Fibroblast of skin of left quadriceps (primary cell): ENCODE measurements around the gene CLCN7.
"Not testable (repeated sequence)": the region's sequence is repeated elsewhere in the genome, so short reads cannot be mapped to it uniquely, and the experiment has no call there.

ENCODE experiments used
- DNase-seq, 2 experiments: peaks; one replicate each; pipeline ENCODE4 v3.0.0-alpha.2; 2013; ENCODE audit warnings: low read depth in 2 of 2

The CLCN7 gene

DNA sequence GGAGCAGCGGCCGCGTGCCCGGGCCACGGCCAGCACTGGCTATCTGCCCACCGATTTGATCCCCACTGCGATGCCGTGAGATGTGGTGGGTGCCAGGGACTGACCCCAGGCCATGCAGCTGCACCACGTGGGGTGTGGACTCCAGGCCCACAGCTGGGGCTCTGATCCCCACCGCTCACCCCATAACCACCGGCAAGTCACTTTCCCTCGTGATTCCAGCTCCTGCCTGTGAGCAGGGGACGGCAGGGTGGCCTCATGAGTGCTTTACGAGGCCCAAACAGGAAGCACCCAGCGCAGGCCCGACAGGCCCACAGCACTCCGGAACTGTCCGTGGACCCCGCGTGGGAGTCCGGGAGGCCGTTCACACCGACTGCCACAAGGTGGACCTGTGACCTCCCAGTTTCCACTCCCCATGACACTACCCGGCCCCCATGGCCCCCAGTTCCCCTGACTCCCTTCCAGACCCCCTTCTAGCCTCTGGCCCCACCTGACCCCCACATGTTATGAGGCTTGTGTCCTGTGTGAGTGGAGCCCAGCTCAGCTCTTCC lies 13.3 kb upstream of the CLCN7 start:
- DNase-seq = no peak

DNA sequence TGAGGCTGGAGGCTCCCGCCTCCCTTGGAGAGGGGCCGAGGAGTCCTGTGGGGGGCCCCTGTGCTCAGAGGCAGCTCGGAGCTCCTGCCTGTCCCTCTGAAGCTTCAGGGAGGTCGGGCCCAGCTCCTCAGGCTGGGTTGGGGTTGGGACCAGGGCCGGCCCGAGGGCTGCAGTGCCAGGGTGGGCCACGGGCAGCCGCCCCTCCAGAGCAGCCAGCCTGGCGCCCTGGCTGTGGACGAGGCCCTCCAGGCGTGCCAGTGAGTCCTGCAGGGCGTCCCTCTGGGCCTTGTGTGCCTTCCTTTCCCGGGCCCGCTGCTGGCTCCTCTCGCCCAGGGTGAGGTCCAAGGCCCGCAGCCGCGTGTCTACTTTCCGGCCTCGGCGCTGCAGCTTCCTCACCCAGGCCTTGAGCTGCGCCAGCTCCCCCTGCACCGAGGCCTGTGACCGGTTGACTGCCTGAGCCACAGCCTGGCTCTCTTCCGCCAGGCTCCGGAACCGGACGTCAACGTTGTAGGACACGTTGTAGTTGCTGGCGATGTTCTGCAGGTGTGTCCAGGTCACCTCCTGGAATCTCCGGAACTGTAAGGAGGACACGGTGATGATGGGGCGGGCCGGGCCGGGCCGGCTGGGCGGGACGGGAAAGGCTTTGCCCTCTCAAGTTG lies 12.7 kb upstream of the CLCN7 start:
- no peak for DNase-seq

DNA sequence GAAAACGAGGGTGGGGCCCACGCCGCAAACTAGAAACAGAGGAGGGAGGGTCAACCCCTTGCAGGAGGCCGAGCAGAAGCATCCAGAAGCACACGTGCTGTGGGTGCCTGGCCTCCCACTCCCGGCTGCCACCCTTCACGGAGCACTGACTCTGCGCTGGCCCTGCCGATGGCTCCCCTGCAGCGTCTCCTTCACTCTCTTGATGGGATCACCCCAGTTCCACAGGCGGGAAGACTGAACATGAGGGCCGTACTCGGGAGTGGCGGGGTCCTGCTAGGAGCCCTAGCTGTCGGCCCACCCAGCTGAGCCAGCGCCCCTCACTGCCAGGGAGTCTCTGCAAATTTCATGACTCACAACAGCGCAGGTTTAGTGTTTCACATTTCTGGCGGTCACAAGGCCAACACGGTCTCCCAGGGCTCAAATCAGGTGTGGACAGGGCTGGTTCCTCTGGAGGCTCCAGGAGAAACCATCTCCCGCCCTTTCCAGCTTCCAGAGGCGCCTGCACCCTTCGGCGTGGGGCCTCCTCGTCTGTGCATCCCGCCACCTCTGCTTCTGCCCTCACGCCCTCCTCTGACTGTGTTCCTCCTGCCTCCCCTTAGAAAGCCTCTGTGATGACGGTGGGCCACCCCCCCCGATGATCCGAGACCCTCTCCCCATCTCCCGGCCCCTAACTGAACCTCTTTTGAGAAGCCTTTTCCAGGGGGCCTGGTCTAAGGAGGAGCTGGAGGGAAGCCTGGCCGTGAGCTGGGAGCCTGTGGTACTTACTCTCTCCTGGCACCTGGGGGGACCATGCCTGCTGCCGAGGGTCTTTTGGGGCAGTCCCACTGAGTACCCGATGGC lies 11.9 kb upstream of the CLCN7 start:
- no peak for DNase-seq

DNA sequence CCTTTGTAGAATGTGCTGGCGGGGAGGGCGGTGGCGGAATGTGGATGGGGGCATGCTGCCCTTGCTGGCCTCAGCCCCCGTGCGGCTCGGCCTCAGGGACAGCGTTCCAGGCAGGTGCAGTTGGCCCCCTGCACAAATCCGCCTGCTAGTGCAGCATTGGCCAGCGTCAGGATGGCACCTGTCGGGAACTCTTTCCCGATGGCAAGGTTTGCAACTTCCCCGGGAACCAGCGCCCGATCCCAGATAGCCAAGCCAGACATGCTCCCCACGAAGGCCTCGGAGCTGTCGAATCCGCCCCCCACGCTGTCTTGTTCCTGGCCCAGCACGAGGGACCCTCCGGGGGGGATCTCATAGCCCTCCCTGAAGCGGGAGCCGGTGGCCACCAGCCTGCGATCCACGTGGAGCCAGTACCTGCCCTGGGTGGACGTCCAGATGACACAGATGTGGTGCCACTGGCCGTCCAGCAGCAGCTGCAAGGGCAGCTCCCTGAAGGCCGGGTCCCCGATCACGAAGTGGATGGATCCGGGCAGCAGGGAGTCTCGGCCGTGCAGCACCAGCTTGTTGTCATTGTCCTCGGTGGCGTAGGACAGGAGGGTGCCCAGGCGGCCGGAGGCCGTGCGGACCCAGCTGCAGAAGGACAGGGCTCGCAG lies 11.1 kb upstream of the CLCN7 start:
- DNase-seq = no peak

DNA sequence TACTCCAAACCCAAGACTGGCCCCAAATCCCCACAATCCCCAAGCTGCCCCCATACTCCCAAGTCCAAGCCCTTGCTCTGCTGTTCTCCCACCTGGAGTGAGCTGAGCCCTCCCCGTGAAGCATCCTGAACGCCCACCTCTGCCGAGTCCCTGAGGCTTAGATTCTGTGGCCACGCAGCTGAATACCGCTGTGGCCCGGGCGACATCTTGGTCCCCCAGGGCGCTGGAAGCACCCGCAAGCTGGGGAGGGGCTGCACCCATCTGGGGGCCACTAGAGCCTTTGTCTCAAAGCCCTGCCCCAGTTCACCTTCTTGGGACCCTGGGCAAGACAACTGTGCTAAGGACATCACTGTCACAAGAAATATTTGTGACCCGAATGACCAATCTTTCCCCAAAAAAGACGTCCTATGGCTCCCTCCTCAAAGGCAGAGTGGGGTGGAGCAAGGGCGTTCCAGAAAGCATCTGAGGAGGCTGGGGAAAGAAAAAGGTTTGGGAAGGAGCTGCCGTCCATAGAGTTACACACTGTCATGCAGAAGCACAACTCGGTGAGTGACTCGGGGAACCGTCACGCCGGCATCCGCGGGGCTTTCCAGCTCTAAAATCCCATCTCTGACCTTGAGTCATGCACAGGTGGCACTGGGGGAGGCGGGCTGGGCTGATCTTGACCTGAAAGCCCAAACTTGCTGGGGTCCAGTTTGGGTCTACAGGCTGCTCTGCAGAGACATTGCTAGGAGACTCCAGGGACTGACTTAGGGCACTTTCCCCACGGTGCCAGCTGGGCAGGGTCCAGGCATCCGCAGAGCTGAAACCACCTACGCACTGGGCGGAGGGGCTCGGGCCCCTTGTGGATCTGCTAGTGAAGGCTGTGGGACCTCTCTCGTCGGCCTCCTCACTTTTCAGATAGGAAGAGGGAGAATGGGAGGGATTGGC lies 7.3 kb upstream of the CLCN7 start:
- no peak for DNase-seq

DNA sequence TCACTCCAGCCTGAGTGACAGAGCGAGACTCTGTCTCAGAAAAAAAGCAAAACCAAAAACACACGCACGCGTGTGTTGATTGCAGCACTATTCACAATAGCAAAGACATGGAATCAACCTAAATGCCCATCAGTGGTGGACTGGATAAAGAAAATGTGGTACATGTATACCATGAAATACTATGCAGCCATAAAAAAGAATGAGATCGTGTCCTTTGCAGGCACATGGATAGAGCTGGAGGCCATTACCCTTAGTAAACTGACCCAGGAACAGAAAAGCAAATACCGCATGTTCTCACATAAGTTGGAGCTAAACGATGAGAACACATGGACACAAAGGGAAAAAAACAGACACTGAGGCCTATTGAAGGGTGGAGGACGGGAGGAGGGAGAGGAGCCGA lies 4.1 kb upstream of the CLCN7 start:
- not testable (repeated sequence) for DNase-seq

DNA sequence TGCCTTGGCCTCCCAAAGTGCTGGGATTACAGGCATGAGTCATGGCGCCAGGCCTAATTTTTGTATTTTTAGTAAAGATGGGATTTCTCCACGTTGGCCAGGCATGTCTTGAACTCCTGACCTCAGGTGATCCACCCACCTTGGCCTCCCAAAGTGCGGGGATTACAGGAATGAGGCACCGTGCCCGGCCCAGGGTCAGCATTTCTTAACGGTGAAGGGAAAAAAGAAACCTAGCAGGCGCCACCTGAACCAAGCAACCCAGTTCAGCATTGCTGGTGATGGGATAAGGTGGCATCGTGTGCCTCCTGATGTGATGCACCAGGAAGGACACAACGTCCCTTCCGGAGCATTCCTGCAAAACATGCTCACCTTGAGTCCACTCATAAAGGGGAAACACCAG lies 2.2 kb upstream of the CLCN7 start:
- no peak for DNase-seq

DNA sequence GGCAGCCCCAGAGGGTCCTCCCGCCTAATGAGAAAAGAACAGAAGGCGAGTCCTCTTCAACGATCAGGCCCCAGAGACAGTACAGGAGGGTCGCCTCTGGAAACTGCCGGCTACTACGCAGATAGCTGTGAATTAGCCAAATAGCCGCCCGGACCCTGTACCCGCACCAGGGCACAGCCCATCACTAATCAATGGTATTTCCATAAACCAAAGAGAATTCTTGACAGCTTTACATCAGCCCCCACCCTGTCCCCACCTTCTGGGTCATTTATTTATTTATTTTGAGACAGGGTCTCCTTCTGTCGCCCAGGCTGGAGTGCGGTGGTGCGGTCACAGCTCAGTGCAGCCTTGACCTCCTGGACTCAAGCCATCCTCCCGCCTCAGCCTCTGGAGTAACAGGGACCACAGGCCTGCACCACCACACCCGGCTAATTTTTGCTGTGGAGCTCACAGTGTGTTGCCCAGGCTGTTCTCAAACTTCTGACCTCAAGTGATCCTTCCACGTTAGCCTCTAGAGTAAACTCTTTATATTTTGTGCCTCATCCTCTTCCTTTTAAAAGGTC lies 805 bp upstream of the CLCN7 start:
- no peak for DNase-seq

DNA sequence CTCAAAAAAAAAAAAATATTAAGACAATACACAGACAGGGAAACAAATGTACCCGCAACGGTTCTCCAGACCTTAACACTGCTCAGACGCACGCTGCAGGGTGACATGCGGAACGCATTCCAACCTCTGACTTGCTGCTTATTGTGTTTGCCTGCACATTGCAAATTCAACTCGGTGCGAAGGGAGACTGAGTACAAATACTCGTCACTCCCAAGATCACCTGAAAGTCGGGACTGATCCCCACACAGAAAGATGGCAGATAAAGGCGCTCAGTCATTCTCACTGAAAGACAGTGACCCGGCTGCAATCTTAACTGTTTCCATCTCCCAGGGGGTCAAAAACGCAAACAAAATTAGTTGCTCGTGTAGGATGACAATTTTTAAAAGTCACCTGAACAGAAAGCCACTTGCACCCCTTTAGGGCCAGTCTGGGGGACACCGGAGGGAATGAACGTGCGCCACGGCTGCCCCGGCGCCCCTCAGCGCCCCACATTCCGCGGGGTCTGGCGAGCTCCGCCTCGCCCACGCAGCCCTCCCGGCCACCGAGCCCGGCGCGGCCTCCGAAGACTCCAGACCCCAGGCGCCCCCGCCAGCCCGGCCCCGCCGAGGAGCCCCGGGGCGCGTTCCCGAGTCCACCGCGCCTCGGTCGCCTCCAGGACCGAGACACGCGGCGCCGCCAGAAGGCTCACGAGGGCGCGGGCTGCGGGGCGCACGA lies 589 bp downstream of the CLCN7 start:
- DNase-seq = no peak

DNA sequence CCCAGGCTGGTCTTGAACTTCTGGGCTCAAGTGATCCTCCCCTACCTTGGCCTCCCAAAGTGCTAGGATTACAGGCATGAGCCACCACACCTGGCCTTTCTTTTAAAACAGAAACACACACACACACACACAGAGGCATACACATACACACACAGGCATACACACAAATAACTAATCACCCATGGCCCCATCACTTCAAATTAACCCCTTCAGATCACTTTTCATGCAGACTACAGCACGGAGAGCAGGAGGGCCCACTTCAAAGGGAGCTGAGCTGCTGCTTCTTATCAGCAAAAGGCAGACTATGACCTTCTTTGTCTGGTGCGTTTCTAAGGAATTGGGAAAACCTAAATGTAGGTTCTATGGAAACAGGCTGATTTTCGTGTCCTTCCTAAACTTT lies 1.9 kb downstream of the CLCN7 start:
- DNase-seq = no peak

DNA sequence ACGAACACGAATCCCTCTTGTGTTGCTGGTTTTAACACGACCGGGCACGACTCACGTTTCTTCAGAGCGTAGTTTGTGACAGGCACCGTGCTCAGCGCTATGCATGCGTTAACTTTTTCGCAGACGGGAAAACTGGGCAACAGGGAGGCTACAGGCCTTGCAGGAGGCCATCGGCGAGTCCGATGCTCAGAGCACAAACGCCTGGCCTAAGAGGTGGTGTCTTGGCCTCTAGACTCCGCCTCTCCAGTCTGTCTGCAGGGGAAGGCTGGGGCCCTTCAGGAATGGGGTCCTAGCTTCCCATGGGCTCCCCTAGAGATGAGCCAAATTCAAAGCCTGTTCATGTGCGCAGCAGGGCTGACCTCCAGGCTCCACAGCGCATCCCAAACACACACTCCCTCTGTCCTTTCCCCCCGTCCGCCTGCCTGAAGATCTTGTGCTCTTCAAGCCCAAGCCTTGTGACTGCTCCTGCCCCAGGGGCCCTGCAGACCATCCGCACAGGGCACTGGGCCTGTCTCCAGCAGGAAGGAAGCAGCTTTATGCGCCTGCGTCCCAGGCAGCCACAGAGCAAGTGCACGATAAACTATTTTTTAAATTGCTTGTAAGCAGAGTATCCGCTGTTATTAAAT lies 3.1 kb downstream of the CLCN7 start:
- DNase-seq = no peak

DNA sequence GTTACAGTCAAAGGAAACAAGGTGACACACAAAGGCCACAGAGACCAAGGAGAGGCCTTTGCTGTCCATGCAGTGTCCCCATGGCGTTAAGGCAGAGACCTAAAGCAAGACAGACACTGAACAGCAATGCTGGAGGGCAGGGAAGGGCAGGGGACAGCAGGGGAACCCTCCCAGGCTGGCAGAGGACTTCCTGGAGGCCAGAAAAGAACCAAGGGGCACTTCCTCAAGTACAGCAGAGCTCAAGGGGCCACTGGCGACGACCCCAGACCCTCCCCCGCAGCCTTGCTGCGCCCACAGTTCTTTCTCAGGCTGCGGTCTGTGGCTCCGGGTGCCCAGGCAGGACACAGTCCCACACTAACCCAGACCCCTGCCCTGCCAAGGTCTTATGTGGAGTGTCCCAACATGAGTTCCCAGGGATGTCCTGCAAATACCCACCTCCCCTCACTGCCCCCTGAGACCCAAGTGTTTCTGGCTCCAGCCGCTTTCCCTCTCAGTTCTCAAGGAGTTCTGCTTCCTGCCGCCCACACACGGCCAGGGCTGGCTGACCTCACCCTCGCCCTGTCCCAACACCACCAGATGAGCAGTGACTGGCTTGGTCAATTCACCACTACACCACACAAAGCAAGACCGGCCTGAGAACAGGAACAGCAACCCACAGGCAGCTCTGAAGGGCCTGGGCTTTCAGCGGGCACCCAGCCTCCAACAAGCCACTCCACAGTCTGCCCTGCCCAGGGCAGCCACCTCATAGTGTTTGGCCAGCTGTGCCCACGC lies 4.2 kb downstream of the CLCN7 start:
- no peak for DNase-seq

DNA sequence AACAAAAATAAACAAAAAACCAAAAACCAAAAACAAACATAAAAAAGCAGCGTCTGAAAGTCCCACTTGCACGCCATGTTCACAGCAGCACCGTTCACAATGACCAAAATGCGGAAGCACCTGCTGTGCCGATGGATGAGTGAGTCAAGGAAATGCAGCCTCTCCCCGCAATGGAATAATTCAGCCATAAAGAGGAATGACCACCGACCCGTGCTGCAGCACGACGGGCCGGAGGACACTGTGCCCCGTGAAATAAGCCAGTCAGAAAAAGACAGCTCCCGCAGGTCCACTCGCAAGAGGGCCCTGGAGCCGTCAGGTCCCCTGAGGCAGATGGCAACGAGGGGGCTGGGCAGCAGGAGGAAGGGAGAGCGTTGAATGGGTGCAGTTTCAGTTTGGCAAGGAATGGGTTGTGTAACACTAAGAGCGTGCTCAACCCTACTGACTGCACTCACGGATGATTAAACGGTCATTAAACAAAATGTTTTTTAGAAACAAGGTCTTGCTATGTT lies 5.1 kb downstream of the CLCN7 start:
- DNase-seq = no peak

DNA sequence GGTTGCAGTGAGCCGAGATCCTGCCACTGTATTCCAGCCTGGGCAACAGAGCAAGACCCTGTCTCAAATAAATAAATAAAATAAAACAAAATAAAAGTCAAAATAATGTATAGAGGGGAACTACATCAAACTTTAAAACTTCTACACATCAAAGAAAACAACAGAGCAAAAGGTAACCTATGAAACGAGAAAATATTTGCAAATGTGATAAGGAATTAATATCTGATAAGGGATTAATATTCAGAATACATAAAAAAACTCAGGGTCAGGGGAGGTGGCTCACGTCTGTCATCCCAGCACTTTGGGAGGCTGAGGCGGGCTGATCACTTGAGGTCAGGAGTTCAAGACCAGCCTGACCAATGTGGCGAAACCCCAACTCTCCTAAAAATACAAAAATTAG lies 5.7 kb downstream of the CLCN7 start:
- not testable (repeated sequence) for DNase-seq

DNA sequence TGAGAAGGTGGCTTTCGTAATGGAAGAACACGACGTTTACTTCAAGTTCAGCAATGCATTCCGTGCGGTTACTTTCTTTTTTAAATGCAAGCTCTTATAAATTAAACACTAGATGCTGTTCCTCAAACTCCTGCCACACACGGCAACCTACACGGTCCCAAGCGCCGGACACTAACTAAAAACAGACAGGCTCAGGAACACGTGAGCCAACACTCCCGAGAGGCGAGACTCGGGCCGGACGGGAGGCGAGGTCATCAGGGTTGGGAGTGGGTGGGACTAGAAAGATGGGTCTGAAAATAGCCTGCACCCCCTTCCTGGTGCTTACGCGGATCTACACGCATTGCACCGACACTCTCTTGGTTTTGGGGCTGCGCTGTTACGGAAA lies 6.4 kb downstream of the CLCN7 start:
- DNase-seq = no peak

DNA sequence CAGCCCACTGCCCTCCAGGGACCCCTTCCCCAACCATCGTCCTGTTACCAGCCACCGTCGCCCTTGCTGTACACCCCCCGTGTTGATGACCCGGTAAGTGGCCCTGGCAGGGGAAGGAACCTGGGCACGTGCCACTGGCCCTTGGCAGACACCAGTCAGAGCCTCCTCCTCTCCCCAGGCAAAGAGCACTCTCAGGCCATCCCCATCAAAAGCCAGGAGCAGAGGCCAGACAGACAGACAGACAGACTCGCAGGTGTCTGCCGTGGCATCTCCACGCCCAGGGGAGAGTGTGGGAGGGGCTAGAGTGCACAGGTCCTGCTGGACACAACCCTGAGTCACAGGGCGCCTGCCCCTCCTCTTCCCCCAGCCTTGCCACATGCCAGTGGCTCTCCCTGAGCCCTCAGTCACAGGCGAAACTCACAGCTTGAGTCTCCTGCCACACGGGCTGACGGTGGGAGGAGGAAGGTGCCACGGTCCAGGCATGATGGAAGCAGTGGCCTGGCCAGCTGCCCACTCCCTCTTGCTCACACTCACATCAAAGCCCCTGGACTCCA lies 7.8 kb downstream of the CLCN7 start:
- DNase-seq = no peak

DNA sequence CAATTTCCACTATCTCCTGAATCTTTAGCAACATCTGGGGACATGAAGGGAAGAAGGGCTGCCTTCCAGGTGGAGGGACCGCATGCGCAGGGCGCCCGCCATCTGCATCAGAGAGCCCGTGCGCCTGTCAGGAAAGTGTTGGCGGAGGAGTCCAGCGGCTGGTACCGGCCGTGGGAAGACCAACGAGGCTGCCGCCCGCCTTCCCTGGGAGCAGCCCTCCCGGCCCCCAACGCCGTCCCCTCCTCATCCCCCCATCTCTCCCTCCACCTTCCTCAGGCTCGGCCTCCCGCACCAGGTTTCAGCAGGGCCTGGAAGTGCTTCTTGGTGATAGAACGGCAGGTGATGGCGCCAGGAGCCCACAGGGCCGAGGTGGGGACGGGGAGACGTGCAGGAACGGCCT lies 8.8 kb downstream of the CLCN7 start:
- no peak for DNase-seq

DNA sequence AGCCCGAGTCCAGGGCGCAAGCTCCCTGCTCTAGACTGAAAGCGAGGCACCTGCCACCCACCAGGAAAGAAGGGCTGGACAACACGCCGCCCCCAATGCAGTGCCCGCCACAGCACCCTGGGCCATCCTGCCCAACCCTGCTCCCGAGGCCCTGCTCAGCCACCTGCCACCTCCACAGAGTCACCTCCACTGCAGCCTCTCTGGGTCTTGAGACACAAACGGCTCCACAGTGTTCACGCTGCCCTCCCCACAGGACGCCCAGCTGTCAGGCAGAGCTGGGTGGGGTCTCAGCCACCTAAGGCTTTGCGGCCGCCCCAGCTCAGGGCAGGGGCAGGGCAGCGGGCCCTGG lies 9.3 kb downstream of the CLCN7 start:
- DNase-seq = no peak
